ENCODE results near the gene RTBDN. TPM values are rescaled to one million over a fixed set of nuclear protein-coding genes. Genes with fewer than 3 reads are reported as not detected.
A peak's percentile ranks its signal among the peaks of the same experiment; 100 is the strongest.

The RTBDN gene
- total and polyA plus RNA-seq, 10 of the 15 experiments (the other 5 are each of a cell fraction or from before 2014, with no cell fraction given) = 0.45 TPM; not detected in 9

GRCh38 chr19:12782424-12783290 lies 51.7 kb downstream of the RTBDN start (continued):
- TF ChIP-seq ETV6 (conservative IDR thresholded peaks at IDR 0.05 in 1 of 2, IDR thresholded peaks at IDR 0.05 in 1 of 2; ENCODE audit: borderline replicate concordance in 1 of 2, low read depth in 1 of 2) (0 out of 4 replicates have a peak, but pooled peaks of 1 of the 2 experiments have one; percentile 37), CREM (IDR thresholded peaks at IDR 0.05; ENCODE audit: low read depth) (peak; percentile 68), MLLT1 (IDR thresholded peaks at IDR 0.05) (no peak), MYC (IDR thresholded peaks at IDR 0.05; ENCODE audit: insufficient read depth, insufficient read length, insufficient replicate concordance, low read length, severe bottlenecking) (peak; percentile 75), POU2F2 (IDR thresholded peaks at IDR 0.05; ENCODE audit: borderline replicate concordance, low read depth, low read length) (peak; percentile 32; the same call in 1 of the 3 replicates), YY1 (IDR thresholded peaks at IDR 0.05; ENCODE audit: low read depth, low read length) (peak; percentile 54), IRF3 (IDR thresholded peaks at IDR 0.05) (peak; percentile 21; the same call in 1 of the 2 replicates), RBBP5 (conservative IDR thresholded peaks at IDR 0.05) (no peak), NRF1 (conservative IDR thresholded peaks at IDR 0.05; ENCODE audit: low read depth, low read length) (no peak; the same call in none of the 2 replicates), RB1 (IDR thresholded peaks at IDR 0.05; ENCODE audit: borderline replicate concordance) (peak; percentile 88; the same call in 1 of the 2 replicates), MEF2B (IDR thresholded peaks at IDR 0.05; ENCODE audit: partially characterized antibody, poor library complexity, severe bottlenecking) (peak; percentile 63), TBL1XR1 (IDR thresholded peaks at IDR 0.05; ENCODE audit: low read depth, low read length) (peak; percentile 95), BCLAF1 (IDR thresholded peaks at IDR 0.05) (peak; percentile 36; the same call in 1 of the 2 replicates), BMI1 (IDR thresholded peaks at IDR 0.05; ENCODE audit: borderline replicate concordance) (peak; percentile 97), JUND (IDR thresholded peaks at IDR 0.05; ENCODE audit: low read depth, low read length) (peak; percentile 11; the same call in 1 of the 2 replicates), LARP7 (IDR thresholded peaks at IDR 0.05) (peak; percentile 90), CEBPB (IDR thresholded peaks at IDR 0.05; ENCODE audit: borderline replicate concordance in 1 of 2, low read depth in 2 of 2, low read length in 2 of 2) (peak in 1 of 2 experiments; percentile 51; a peak in 1 of 4 replicates), EGR1 (IDR thresholded peaks at IDR 0.05; ENCODE audit: borderline replicate concordance in 1 of 2, low read depth in 2 of 2, low read length in 2 of 2) (peak; percentile 98 to 100), CHD4 (IDR thresholded peaks at IDR 0.05) (no peak), BACH1 (IDR thresholded peaks at IDR 0.05; ENCODE audit: borderline replicate concordance) (peak; percentile 100), SIN3A (IDR thresholded peaks at IDR 0.05; ENCODE audit: low read depth, low read length) (peak; percentile 58; the same call in 1 of the 2 replicates), POLR2AphosphoS2 (IDR thresholded peaks at IDR 0.05; ENCODE audit: low read depth, low read length) (peak; percentile 76; the same call in 1 of the 2 replicates), JUNB (IDR thresholded peaks at IDR 0.05) (no peak), NR2F1 (conservative IDR thresholded peaks at IDR 0.05) (peak; percentile 96)
